GM20000 (cell line): Measurements from ENCODE around the gene RPRD1A.
"Not testable (repeated sequence)": the region's sequence is repeated elsewhere in the genome, so short reads cannot be mapped to it uniquely, and the experiment has no call there.

Source experiments
- DNase-seq: peaks from one replicate; pipeline ENCODE4 v3.0.0; 2012; ENCODE audit warnings: low spot score
- CTCF ChIP-seq: IDR thresholded peaks from 2 replicates; pipeline ENCODE4 v1.5.1; 2012; ENCODE audit warnings: mild to moderate bottlenecking, control low read depth; ENCODE audit errors: extremely low read depth, missing control alignments

RPRD1A gene

DNA sequence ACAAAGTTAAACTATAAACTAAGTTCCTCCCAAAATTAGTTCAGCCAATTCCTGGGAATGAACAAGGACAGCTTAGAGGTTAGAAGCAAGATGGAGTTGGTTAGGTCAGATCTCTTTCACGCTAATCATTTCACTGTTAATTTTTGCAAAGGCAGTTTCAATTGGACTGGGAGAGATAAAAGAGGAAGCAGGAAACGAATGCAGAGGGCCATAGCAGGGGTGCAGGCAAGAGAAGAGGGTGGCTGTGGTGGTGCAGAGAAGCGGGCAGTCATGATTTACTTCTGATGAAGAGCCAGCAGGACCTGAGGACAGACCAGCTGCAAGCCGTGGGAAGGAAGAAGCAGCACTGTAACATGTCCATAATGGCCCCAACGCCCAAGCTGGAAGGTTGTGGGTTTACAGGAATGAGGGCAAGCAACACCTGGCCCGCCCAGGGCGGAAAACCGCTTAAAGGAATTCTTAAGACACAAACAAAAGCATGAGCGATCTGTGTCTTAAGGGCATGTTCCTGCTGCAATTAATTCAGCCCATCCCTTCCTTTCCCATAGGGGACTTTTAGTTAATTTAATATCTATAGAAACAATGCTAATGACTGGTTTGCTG is 99.0 kb downstream of the RPRD1A start:
- DNase-seq, result no peak

GRCh38 chr18:35967866-35968265 is 99.5 kb downstream of the RPRD1A start:
- not testable (repeated sequence) for DNase-seq

More for the DNA sequence above, 99.0 kb downstream of the RPRD1A start:
- TF ChIP-seq CTCF, result no peak

DNA sequence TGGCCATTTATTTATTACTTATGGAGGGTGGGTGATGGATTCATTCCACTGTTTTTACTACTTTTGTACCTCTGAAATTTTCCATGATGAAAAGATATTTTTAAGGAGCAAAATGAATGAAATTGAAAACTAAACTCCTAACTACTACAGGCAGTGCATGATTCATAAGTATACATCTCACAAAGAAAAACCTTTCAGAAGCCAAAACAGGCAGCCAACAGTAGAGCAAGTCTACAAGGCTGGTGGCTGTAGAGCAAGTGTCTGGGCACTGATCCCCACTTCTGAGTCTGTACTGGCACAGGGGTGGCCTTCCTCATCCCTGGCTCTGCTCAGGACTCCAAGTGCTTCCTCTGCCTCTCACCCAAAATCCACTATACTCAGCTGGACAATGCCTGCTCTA is 103.0 kb downstream of the RPRD1A start:
- TF ChIP-seq CTCF, result no peak
- no peak for DNase-seq

DNA sequence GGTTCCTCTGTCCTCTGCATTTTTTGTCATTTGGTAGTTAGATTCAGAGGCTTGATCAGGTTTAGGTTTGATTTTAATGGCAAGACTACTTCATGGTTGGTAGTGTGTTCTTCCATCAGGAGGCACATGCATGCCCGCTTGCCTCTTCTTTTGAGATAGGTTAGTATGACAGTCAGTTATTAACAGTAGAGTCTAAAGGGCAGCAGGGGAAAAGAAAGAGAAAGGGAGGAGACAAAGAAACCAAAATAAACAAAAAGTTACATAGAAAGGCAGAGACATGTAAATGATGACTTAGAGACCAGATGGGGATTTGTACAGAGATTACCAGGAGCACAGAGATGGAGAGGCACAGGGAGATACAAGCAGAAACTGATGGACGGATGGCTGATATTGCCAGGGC is 105.0 kb downstream of the RPRD1A start:
- no peak for TF ChIP-seq CTCF
- DNase-seq, result no peak

DNA sequence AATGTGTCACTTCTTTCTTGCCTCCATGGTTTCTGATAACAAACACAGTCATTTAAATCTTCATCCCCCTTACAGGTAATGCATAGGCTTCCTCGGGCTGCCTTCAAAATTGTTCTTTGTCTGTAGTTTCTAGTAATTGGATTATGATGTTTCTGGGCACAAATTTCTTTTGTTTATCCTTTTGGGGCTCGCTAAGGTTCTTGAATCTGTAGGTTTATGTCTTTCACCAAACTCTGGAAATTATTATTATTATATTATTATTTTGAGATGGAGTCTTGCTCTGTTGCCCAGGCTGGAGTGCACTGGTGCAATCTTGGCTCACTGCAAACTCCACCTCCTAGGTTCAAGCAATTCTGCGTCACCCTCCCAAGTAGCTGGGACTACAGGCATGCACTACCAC is 111.1 kb downstream of the RPRD1A start:
- TF ChIP-seq CTCF, result no peak
- no peak for DNase-seq

- no peak for TF ChIP-seq CTCF
- no peak for DNase-seq
Observed at GRCh38 chr18:35953688-35954087, 113.7 kb downstream of the RPRD1A start.

GRCh38 chr18:35950628-35950982 is 116.8 kb downstream of the RPRD1A start:
- no peak for TF ChIP-seq CTCF

GRCh38 chr18:35949903-35950627 is 117.3 kb downstream of the RPRD1A start:
- DNase-seq, result peak; percentile 70
- peak; percentile 87 for TF ChIP-seq CTCF

More at GRCh38 chr18:35950628-35950982, 116.8 kb downstream of the RPRD1A start:
- DNase-seq, result no peak
